ENCODE data around the gene ANKFY1. TPM values are rescaled to one million over a fixed set of nuclear protein-coding genes. Genes with fewer than 3 reads are reported as not detected.

The ANKFY1 gene
- polyA plus RNA-seq, 5 donors, result 44.6 to 55.2 (median 51.7) TPM

GRCh38 chr17:4184811-4185210, 79.0 kb downstream of the ANKFY1 start:
- no peak for DNase-seq

- DNase-seq, result no peak
These were observed 81.7 kb downstream of the ANKFY1 start for GRCh38 chr17:4182043-4182442.

GRCh38 chr17:4180791-4181190, 83.0 kb downstream of the ANKFY1 start:
- DNase-seq, result no peak

- DNase-seq, result no peak
These were observed 84.7 kb downstream of the ANKFY1 start for GRCh38 chr17:4179071-4179470.

- no peak for DNase-seq
These were observed 85.1 kb downstream of the ANKFY1 start for GRCh38 chr17:4178651-4179050.

GRCh38 chr17:4177806-4178205, 86.0 kb downstream of the ANKFY1 start:
- no peak for DNase-seq

- DNase-seq, result no peak
These were observed 86.8 kb downstream of the ANKFY1 start for GRCh38 chr17:4176808-4177472.

- DNase-seq, result no peak
These were observed 87.6 kb downstream of the ANKFY1 start for GRCh38 chr17:4175921-4176807.

- no peak for DNase-seq
These were observed 89.2 kb downstream of the ANKFY1 start for GRCh38 chr17:4174556-4174955.

GRCh38 chr17:4173781-4174180, 90.0 kb downstream of the ANKFY1 start:
- DNase-seq, result no peak

- DNase-seq, result no peak
These were observed 91.4 kb downstream of the ANKFY1 start for GRCh38 chr17:4172356-4172755.

GRCh38 chr17:4170639-4171280, 93.0 kb downstream of the ANKFY1 start:
- no peak for DNase-seq

- no peak for DNase-seq
These were observed 96.0 kb downstream of the ANKFY1 start for GRCh38 chr17:4167786-4168185.

GRCh38 chr17:4166419-4166818, 97.4 kb downstream of the ANKFY1 start:
- DNase-seq, result no peak

- no peak for DNase-seq
These were observed 98.3 kb downstream of the ANKFY1 start for GRCh38 chr17:4165301-4166010.

- no peak for DNase-seq
These were observed 99.8 kb downstream of the ANKFY1 start for GRCh38 chr17:4163951-4164350.

GRCh38 chr17:4162775-4163466, 100.9 kb downstream of the ANKFY1 start:
- no peak for DNase-seq

GRCh38 chr17:4162321-4162720, 101.5 kb downstream of the ANKFY1 start:
- DNase-seq, result no peak

GRCh38 chr17:4161967-4162305, 101.8 kb downstream of the ANKFY1 start:
- DNase-seq, result no peak

GRCh38 chr17:4161192-4161966, 102.4 kb downstream of the ANKFY1 start:
- DNase-seq, result no peak
